Measurements from ENCODE around the gene SMIM9.

DNA sequence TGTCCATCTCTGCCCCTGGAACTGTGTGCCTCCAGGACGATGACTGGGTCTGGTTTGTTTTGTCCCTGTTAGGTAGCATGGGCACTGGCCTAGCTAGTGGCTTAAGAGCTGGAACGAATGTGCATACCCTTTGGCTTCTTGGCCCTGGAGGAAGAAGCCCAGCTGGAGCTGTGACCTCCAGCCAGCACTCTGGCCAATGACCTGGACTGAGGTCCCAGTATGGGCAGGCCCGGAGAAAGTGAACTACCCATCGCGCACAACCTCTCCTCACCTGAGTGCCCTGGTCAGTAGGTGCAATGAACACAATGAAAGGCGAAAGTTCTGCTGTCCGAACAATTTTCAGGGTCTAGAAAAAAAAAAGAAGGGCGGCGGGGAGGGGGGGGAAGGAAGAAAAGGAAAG lies 53.5 kb downstream of the SMIM9 start:
- TF ChIP-seq POLR2AphosphoS5 (IDR thresholded peaks at IDR 0.05; ENCODE audit: borderline replicate concordance, low read depth, low read length) (no peak), EZH2 (IDR thresholded peaks at IDR 0.05) (no peak), FOXP2 (optimal IDR thresholded peaks at IDR 0.05; ENCODE audit: control extremely low read depth, extremely low read length, insufficient read depth) (no peak)

Measured in SK-N-MC (cell line).